Activated CD4-positive, alpha-beta memory T cell treated with anti-CD3 and anti-CD28 coated beads for 36 hours (primary cell): ENCODE results near the gene ORM2. TPM values are rescaled to one million over a fixed set of nuclear protein-coding genes. Genes with fewer than 3 reads are reported as not detected.

Experiments used
- CTCF ChIA-PET: fragments of 350-600 bp; sonication (Branson Sonifier 250); formaldehyde crosslinking; loops from one replicate; lab custom pipeline; 2021; ENCODE audit warnings: antibody characterized with exemption, inconsistent platforms; lab: Charles Lee
- POLR2A ChIA-PET: fragments of 350-600 bp; sonication (Branson Sonifier 250); formaldehyde crosslinking; loops from one replicate; lab custom pipeline; 2021; ENCODE audit warnings: antibody characterized with exemption; lab: Charles Lee
- DNase-seq: peaks from one replicate; pipeline ENCODE4 v3.0.0-alpha.2; 2020
- H3K27ac Mint-ChIP-seq: one replicate; pipeline ENCODE4 v1.8.0; 2021; ENCODE audit warnings: mixed read lengths
- H3K27me3 Mint-ChIP-seq: one replicate; pipeline ENCODE4 v1.8.0; 2021; ENCODE audit warnings: mixed read lengths
- H3K36me3 Mint-ChIP-seq: one replicate; pipeline ENCODE4 v1.8.0; 2021; ENCODE audit warnings: mixed read lengths
- H3K4me1 Mint-ChIP-seq: one replicate; pipeline ENCODE4 v1.8.0; 2021; ENCODE audit warnings: low read depth, mixed read lengths
- H3K4me3 Mint-ChIP-seq: one replicate; pipeline ENCODE4 v1.8.0; 2021; ENCODE audit warnings: mild to moderate bottlenecking, mixed read lengths
- H3K9me3 Mint-ChIP-seq: one replicate; pipeline ENCODE4 v1.8.0; 2021; ENCODE audit warnings: mixed read lengths
- intact Hi-C: fragments of 100-400 bp; cut with micrococcal nuclease; formaldehyde crosslinking; loops from one replicate; pipeline ENCODE4 v1.15.1; 2023
- total RNA-seq, 2 experiments: library from RNA; stranded (reverse); gene quantifications; one replicate each; pipeline ENCODE4 v1.2.3, GENCODE V29; 2021

The ORM2 gene
- total RNA-seq, 2 experiments from 2014 or later, result not detected

GRCh38 chr9:114348261-114348905, 18.7 kb downstream of the ORM2 start:
- CTCF ChIA-PET, result interaction anchor here (1.0 to 1.6 kb wide), 6 partner anchors 10 to 57 kb away, joined by 3 to 9 read pairs (median 4); no protein-coding TSS in a partner anchor
- H3K27ac Mint-ChIP-seq, result peak overlapping the region; percentile 100
- H3K4me3 Mint-ChIP-seq, result peak overlapping the region; percentile 26
- H3K9me3 Mint-ChIP-seq, result no peaks in the 10 kb centered on the region
- no peak for DNase-seq
- H3K4me1 Mint-ChIP-seq, result peaks cover 46% of the 10 kb centered on the region
- H3K36me3 Mint-ChIP-seq, result peaks cover 80% of the 10 kb centered on the region
- POLR2A ChIA-PET, result interaction anchor here (0.6 to 8.5 kb wide), 4 partner anchors 10 to 370 kb away, joined by 3 to 77 read pairs (median 5); partner anchors contain the start of gene AKNA
- H3K27me3 Mint-ChIP-seq, result no peaks in the 10 kb centered on the region
- intact Hi-C loops, result loop anchor here (10.0 kb wide), 1 partner anchor 136 kb away; no protein-coding TSS in a partner anchor

- ChIA-PET CTCF (interaction anchor here (0.7 to 1.6 kb wide), 6 partner anchors 9 to 49 kb away, joined by 3 to 9 read pairs (median 3); no protein-coding TSS in a partner anchor), POLR2A (interaction anchor here (0.6 to 8.5 kb wide), 3 partner anchors 10 to 369 kb away, joined by 3 to 77 read pairs (median 7); partner anchors contain the start of gene AKNA)
- Mint-ChIP-seq H3K4me1 (peaks cover 46% of the 10 kb centered on the region), H3K27ac (peak overlapping the region; percentile 100), H3K27me3 (no peaks in the 10 kb centered on the region), H3K9me3 (no peaks in the 10 kb centered on the region), H3K36me3 (peaks cover 76% of the 10 kb centered on the region), H3K4me3 (peak overlapping the region; percentile 40)
- intact Hi-C loops, result loop anchor here (1.0 to 10.0 kb wide), 7 partner anchors 10 to 304 kb away; no protein-coding TSS in a partner anchor
- peak; percentile 97 for DNase-seq
Measured at GRCh38 chr9:114348906-114349482, 19.3 kb downstream of the ORM2 start.

- no peaks in the 10 kb centered on the region for H3K9me3 Mint-ChIP-seq
- CTCF ChIA-PET, result interaction anchor here (0.7 to 1.4 kb wide), 4 partner anchors 10 to 48 kb away, joined by 3 to 6 read pairs (median 4); no protein-coding TSS in a partner anchor
- intact Hi-C loops, result loop anchor here (1.0 to 10.0 kb wide), 7 partner anchors 11 to 303 kb away; no protein-coding TSS in a partner anchor
Measured at GRCh38 chr9:114349713-114350480, 20.2 kb downstream of the ORM2 start.

GRCh38 chr9:114350636-114351401, 21.1 kb downstream of the ORM2 start:
- H3K27ac Mint-ChIP-seq, result peak overlapping the region; percentile 100
- H3K4me1 Mint-ChIP-seq, result peaks cover 48% of the 10 kb centered on the region
- ChIA-PET CTCF (interaction anchor here (1.3 to 1.4 kb wide), 2 partner anchors 34 to 47 kb away, joined by 4 to 6 read pairs; no protein-coding TSS in a partner anchor), POLR2A (interaction anchor here (1.2 to 8.5 kb wide), 3 partner anchors 16 to 35 kb away, joined by 3 to 77 read pairs (median 4); partner anchors contain the start of gene AKNA)
- H3K4me3 Mint-ChIP-seq, result no peak overlapping the region
- H3K9me3 Mint-ChIP-seq, result no peaks in the 10 kb centered on the region
- peaks cover 63% of the 10 kb centered on the region for H3K36me3 Mint-ChIP-seq
- DNase-seq, result peak; percentile 54
- intact Hi-C loops, result no loop called here
- no peaks in the 10 kb centered on the region for H3K27me3 Mint-ChIP-seq

More at GRCh38 chr9:114349713-114350480, 20.2 kb downstream of the ORM2 start:
- H3K4me1 Mint-ChIP-seq, result peaks cover 48% of the 10 kb centered on the region
- H3K36me3 Mint-ChIP-seq, result peaks cover 71% of the 10 kb centered on the region
- H3K27ac Mint-ChIP-seq, result peak overlapping the region; percentile 100
- no peak for DNase-seq
- peak overlapping the region; percentile 7 for H3K4me3 Mint-ChIP-seq
- no peaks in the 10 kb centered on the region for H3K27me3 Mint-ChIP-seq
- POLR2A ChIA-PET, result interaction anchor here (1.2 to 8.5 kb wide), 3 partner anchors 17 to 36 kb away, joined by 3 to 77 read pairs (median 4); partner anchors contain the start of gene AKNA

GRCh38 chr9:114351932-114352331, 22.3 kb downstream of the ORM2 start:
- H3K36me3 Mint-ChIP-seq, result peaks cover 59% of the 10 kb centered on the region
- intact Hi-C loops, result no loop called here
- ChIA-PET POLR2A (interaction anchor here (0.6 to 8.5 kb wide), 2 partner anchors 15 to 34 kb away, joined by 3 to 77 read pairs; partner anchors contain the start of gene AKNA), CTCF (interaction anchor here (0.7 kb wide), 1 partner anchor 155 kb away, joined by 3 read pairs; no protein-coding TSS in a partner anchor)
- no peak for DNase-seq
- peaks cover 48% of the 10 kb centered on the region for H3K4me1 Mint-ChIP-seq
- H3K4me3 Mint-ChIP-seq, result no peak overlapping the region
- no peaks in the 10 kb centered on the region for H3K9me3 Mint-ChIP-seq
- no peaks in the 10 kb centered on the region for H3K27me3 Mint-ChIP-seq
- peak overlapping the region; percentile 51 for H3K27ac Mint-ChIP-seq

GRCh38 chr9:114355821-114356220, 26.2 kb downstream of the ORM2 start:
- DNase-seq, result no peak
- Mint-ChIP-seq H3K36me3 (peaks cover 51% of the 10 kb centered on the region), H3K4me3 (no peak overlapping the region), H3K27me3 (no peaks in the 10 kb centered on the region), H3K27ac (no peak overlapping the region), H3K4me1 (peaks cover 35% of the 10 kb centered on the region), H3K9me3 (no peaks in the 10 kb centered on the region)
- intact Hi-C loops, result no loop called here
- CTCF ChIA-PET, result no interaction called here
- POLR2A ChIA-PET, result interaction anchor here (1.1 to 8.5 kb wide), 2 partner anchors 9 to 30 kb away, joined by 5 to 77 read pairs; partner anchors contain the start of gene AKNA

GRCh38 chr9:114356792-114357191, 27.1 kb downstream of the ORM2 start:
- H3K27ac Mint-ChIP-seq, result peak overlapping the region; percentile 39
- no peak overlapping the region for H3K4me3 Mint-ChIP-seq
- DNase-seq, result no peak
- H3K36me3 Mint-ChIP-seq, result peaks cover 56% of the 10 kb centered on the region
- H3K4me1 Mint-ChIP-seq, result peaks cover 37% of the 10 kb centered on the region
- H3K9me3 Mint-ChIP-seq, result no peaks in the 10 kb centered on the region
- intact Hi-C loops, result no loop called here
- CTCF ChIA-PET, result no interaction called here
- POLR2A ChIA-PET, result interaction anchor here (8.5 kb wide), 1 partner anchor 29 kb away, joined by 77 read pairs; the partner anchor contains the start of gene AKNA
- no peaks in the 10 kb centered on the region for H3K27me3 Mint-ChIP-seq

GRCh38 chr9:114357360-114357759, 27.7 kb downstream of the ORM2 start:
- Mint-ChIP-seq H3K27me3 (no peaks in the 10 kb centered on the region), H3K27ac (peak overlapping the region; percentile 70)

GRCh38 chr9:114357911-114358328, 28.3 kb downstream of the ORM2 start:
- Mint-ChIP-seq H3K4me1 (peaks cover 32% of the 10 kb centered on the region), H3K4me3 (no peak overlapping the region), H3K27me3 (no peaks in the 10 kb centered on the region), H3K27ac (peak overlapping the region; percentile 72), H3K36me3 (peaks cover 56% of the 10 kb centered on the region), H3K9me3 (no peaks in the 10 kb centered on the region)
- DNase-seq, result no peak
- ChIA-PET POLR2A (interaction anchor here (0.6 kb wide), 1 partner anchor 24 kb away, joined by 3 read pairs; no protein-coding TSS in a partner anchor), CTCF (no interaction called here)
- intact Hi-C loops, result no loop called here

More at GRCh38 chr9:114357360-114357759, 27.7 kb downstream of the ORM2 start:
- ChIA-PET CTCF (no interaction called here), POLR2A (no interaction called here)
- Mint-ChIP-seq H3K9me3 (no peaks in the 10 kb centered on the region), H3K4me3 (no peak overlapping the region), H3K4me1 (peaks cover 33% of the 10 kb centered on the region), H3K36me3 (peaks cover 57% of the 10 kb centered on the region)
- DNase-seq, result no peak
- intact Hi-C loops, result no loop called here

- H3K4me1 Mint-ChIP-seq, result peaks cover 48% of the 10 kb centered on the region
- no peak for DNase-seq
- H3K27me3 Mint-ChIP-seq, result no peaks in the 10 kb centered on the region
- no peaks in the 10 kb centered on the region for H3K9me3 Mint-ChIP-seq
- H3K36me3 Mint-ChIP-seq, result peaks cover 70% of the 10 kb centered on the region
- no peak overlapping the region for H3K4me3 Mint-ChIP-seq
- intact Hi-C loops, result no loop called here
- CTCF ChIA-PET, result no interaction called here
- peak overlapping the region; percentile 90 for H3K27ac Mint-ChIP-seq
- POLR2A ChIA-PET, result no interaction called here
Measured at GRCh38 chr9:114359801-114360200, 30.1 kb downstream of the ORM2 start.
